Activated naive CD8-positive, alpha-beta T cell treated with anti-CD3 and anti-CD28 coated beads for 36 hours (primary cell): ENCODE results near the gene CHST9. TPM values are rescaled to one million over a fixed set of nuclear protein-coding genes. Genes with fewer than 3 reads are reported as not detected.

Experiments used
- DNase-seq: peaks from one replicate; pipeline ENCODE4 v3.0.0; 2021
- H3K27ac Mint-ChIP-seq: one replicate; pipeline ENCODE4 v1.8.0; 2022; ENCODE audit warnings: mild to moderate bottlenecking, moderate library complexity, mixed read lengths
- H3K27me3 Mint-ChIP-seq: one replicate; pipeline ENCODE4 v1.8.0; 2022; ENCODE audit warnings: mild to moderate bottlenecking, mixed read lengths
- H3K36me3 Mint-ChIP-seq: one replicate; pipeline ENCODE4 v1.8.0; 2021; ENCODE audit warnings: mild to moderate bottlenecking, mixed read lengths
- H3K4me1 Mint-ChIP-seq: one replicate; pipeline ENCODE4 v1.8.0; 2021; ENCODE audit warnings: mixed read lengths
- H3K4me3 Mint-ChIP-seq: one replicate; pipeline ENCODE4 v1.8.0; 2022; ENCODE audit warnings: mild to moderate bottlenecking, moderate library complexity, mixed read lengths
- H3K9me3 Mint-ChIP-seq: one replicate; pipeline ENCODE4 v1.8.0; 2022; ENCODE audit warnings: mixed read lengths
- total RNA-seq, 2 experiments: library from RNA; stranded (reverse); gene quantifications; one replicate each; pipeline ENCODE4 v1.2.3, GENCODE V29; 2021

The CHST9 gene
- total RNA-seq, 2 experiments from 2014 or later, result not detected

DNA sequence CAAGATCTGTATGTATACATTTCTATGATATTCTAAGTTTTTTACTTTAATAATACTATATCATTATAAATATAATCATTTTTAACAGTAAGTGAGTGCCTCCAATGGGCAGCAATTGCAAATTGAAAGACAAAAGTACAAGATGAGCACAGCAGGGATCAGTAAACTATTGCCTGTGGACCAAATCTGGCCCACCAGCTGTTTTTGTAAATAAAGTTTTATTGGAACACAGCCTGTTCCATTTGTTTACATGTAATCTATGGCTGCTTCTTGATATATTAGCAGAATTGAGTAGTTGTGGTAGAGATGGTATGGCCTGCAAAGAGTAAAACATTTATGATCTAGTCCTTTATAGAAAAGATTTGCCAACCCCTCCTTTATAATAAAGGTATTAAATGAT is 43.2 kb downstream of the CHST9 start:
- H3K9me3 Mint-ChIP-seq, result peaks cover 3% of the 10 kb centered on the region
- no peak overlapping the region for H3K27ac Mint-ChIP-seq
- DNase-seq, result no peak
- H3K36me3 Mint-ChIP-seq, result no peaks in the 10 kb centered on the region
- no peak overlapping the region for H3K4me3 Mint-ChIP-seq
- H3K4me1 Mint-ChIP-seq, result no peaks in the 10 kb centered on the region
- no peaks in the 10 kb centered on the region for H3K27me3 Mint-ChIP-seq

- Mint-ChIP-seq H3K4me1 (no peaks in the 10 kb centered on the region), H3K27me3 (no peaks in the 10 kb centered on the region), H3K36me3 (no peaks in the 10 kb centered on the region), H3K4me3 (no peak overlapping the region), H3K27ac (no peak overlapping the region), H3K9me3 (peaks cover 2% of the 10 kb centered on the region)
- no peak for DNase-seq
Measured at GRCh38 chr18:27138079-27138478, 47.0 kb downstream of the CHST9 start.

GRCh38 chr18:27136208-27136535 is 48.9 kb downstream of the CHST9 start:
- Mint-ChIP-seq H3K4me1 (no peaks in the 10 kb centered on the region), H3K27me3 (no peaks in the 10 kb centered on the region), H3K27ac (no peak overlapping the region), H3K4me3 (no peak overlapping the region), H3K9me3 (peaks cover 2% of the 10 kb centered on the region), H3K36me3 (no peaks in the 10 kb centered on the region)
- DNase-seq, result no peak

- no peak for DNase-seq
- Mint-ChIP-seq H3K36me3 (no peaks in the 10 kb centered on the region), H3K4me3 (no peak overlapping the region), H3K4me1 (no peaks in the 10 kb centered on the region), H3K27me3 (no peaks in the 10 kb centered on the region), H3K27ac (no peak overlapping the region), H3K9me3 (peaks cover 4% of the 10 kb centered on the region)
Measured at GRCh38 chr18:27135504-27136207, 49.5 kb downstream of the CHST9 start.

DNA sequence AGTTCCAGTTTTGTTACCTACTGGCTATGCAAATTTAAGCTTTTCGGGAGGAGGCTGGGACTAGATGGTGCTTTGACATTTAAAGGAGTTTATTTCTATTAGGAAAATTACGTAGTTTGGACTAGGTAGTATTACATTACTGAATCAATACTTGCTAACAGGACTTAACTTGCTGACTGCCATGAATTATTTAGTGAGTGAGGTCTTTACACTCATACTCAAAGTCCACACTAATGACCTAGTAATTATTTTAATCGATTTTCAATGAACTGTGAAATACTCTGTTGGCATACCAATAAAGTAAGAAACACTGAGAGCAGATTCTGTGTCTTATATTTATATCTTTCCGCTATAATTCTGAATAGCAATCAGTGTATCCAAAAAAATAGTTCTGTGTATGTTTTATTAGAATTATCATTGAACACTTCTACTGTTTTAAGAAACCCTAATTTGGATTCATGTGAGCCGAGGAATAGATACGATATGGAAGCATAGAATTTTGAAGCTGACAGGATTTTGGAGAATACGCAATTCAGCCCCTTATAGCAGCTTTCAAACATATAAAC is 55.0 kb downstream of the CHST9 start:
- no peak overlapping the region for H3K27ac Mint-ChIP-seq
- H3K9me3 Mint-ChIP-seq, result peaks cover 2% of the 10 kb centered on the region
- no peak overlapping the region for H3K4me3 Mint-ChIP-seq
- no peaks in the 10 kb centered on the region for H3K27me3 Mint-ChIP-seq
- no peaks in the 10 kb centered on the region for H3K36me3 Mint-ChIP-seq
- no peak for DNase-seq
- H3K4me1 Mint-ChIP-seq, result no peaks in the 10 kb centered on the region

DNA sequence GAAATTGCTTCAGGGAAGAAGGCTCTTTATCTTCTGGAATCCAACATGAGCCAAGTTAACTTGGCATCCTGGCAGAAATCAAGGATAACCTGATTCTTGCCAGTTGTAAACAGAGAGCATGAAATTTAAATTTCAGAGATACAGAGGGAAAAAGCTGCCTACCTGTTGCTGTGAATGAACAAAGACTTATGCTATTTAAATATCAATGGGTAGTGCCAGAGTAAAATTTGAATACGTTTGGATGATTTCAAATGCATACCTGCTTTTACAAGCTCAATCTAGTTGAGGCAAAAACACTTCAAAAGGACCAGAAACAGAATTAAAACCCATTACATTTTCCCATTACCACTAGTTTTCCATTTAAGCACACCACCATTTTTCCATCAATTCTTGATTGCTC is 60.9 kb downstream of the CHST9 start:
- Mint-ChIP-seq H3K27ac (no peak overlapping the region), H3K4me1 (no peaks in the 10 kb centered on the region), H3K9me3 (peaks cover 1% of the 10 kb centered on the region), H3K27me3 (no peaks in the 10 kb centered on the region), H3K36me3 (no peaks in the 10 kb centered on the region), H3K4me3 (no peak overlapping the region)
- DNase-seq, result no peak

- H3K4me1 Mint-ChIP-seq, result no peaks in the 10 kb centered on the region
- H3K27me3 Mint-ChIP-seq, result no peaks in the 10 kb centered on the region
- no peak for DNase-seq
- H3K36me3 Mint-ChIP-seq, result no peaks in the 10 kb centered on the region
- H3K4me3 Mint-ChIP-seq, result no peak overlapping the region
- H3K27ac Mint-ChIP-seq, result no peak overlapping the region
- peaks cover 1% of the 10 kb centered on the region for H3K9me3 Mint-ChIP-seq
Measured at GRCh38 chr18:27121108-27121507, 64.0 kb downstream of the CHST9 start.

DNA sequence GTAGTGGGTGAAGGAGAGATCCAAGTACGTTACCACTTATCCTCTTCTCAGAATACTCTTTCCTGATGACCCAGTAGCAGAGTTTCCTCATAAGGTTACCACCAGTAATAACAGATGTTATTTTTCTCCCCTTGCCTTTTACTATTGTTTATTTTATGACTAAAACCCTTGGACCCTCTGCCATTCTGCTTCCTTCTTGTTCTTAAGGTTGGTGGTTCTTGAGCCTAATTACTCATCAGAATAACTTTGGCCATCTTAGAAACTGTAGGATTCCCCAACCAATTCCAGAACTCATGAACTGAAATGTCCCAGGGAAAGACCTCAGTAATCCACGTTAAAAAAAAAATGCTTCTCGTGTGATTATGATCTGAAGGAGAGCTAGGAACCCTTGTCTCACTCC is 64.9 kb downstream of the CHST9 start:
- Mint-ChIP-seq H3K9me3 (peaks cover 1% of the 10 kb centered on the region), H3K27ac (no peak overlapping the region), H3K36me3 (no peaks in the 10 kb centered on the region), H3K4me3 (no peak overlapping the region), H3K27me3 (no peaks in the 10 kb centered on the region), H3K4me1 (no peaks in the 10 kb centered on the region)
- no peak for DNase-seq

DNA sequence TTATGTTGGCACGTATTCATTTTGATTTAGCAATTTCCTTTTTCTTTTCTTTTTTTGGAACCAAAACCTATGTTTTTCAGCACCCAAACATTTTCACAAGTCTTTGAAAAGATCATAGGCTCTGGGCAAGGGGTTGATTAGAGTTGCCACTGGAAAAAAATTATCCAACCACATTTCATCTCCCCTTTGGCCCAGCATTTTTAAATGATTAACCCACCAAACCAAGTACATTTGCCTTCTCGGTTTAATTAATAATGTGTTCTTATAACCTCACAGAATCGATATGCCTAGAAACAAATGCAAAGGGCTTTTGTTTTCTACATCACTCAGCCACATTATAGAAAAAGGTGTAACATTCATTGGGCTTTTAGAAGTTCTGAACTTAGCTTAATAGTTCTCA is 66.1 kb downstream of the CHST9 start:
- Mint-ChIP-seq H3K4me1 (no peaks in the 10 kb centered on the region), H3K27ac (no peak overlapping the region), H3K36me3 (no peaks in the 10 kb centered on the region), H3K9me3 (peaks cover 1% of the 10 kb centered on the region), H3K4me3 (no peak overlapping the region), H3K27me3 (no peaks in the 10 kb centered on the region)
- DNase-seq, result no peak

DNA sequence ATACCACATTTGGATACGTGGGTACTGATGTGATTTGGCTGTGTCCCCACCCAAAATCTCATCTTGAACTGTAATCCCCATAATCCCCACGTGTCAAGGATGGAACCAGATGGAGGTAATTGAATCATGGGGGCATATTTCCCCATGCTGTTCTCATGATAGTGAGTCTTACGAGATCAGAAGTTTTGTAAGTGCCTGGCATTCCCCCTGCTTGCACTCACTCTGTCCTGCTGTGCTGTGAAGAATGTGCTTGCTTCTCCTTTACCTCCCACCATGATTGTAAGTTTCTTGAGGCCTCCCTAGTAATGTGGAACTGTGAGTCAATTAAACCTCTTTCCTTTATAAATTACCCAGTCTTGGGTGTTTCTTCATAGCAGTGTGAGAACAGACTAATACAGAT is 70.3 kb downstream of the CHST9 start:
- no peaks in the 10 kb centered on the region for H3K9me3 Mint-ChIP-seq

GRCh38 chr18:27113358-27113757 is 71.8 kb downstream of the CHST9 start:
- DNase-seq, result no peak
- H3K4me1 Mint-ChIP-seq, result no peaks in the 10 kb centered on the region

More for the DNA sequence above, 70.3 kb downstream of the CHST9 start:
- Mint-ChIP-seq H3K27ac (no peak overlapping the region), H3K4me1 (no peaks in the 10 kb centered on the region), H3K4me3 (no peak overlapping the region), H3K36me3 (no peaks in the 10 kb centered on the region), H3K27me3 (no peaks in the 10 kb centered on the region)
- DNase-seq, result no peak

DNA sequence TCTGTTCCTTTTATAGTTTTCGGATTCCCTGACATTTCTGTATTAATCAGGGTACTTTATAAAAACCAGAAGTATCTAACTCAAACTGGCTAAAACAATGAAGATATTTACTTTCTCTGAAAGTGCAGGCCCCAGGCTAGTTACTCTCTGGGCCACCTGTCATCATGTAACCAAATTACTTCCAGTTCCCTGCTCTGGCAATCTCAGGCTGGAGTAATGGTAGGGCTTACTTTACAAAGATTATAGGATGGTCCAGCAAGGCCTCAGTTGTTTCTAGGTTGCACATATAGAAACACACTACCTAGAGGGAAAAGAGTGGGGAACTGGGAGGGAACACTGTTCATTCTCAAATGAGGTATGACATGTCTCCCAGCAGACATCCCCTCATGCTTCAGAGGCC is 74.8 kb downstream of the CHST9 start:
- H3K4me1 Mint-ChIP-seq, result no peaks in the 10 kb centered on the region
- no peak for DNase-seq
- peaks cover 4% of the 10 kb centered on the region for H3K9me3 Mint-ChIP-seq
- H3K36me3 Mint-ChIP-seq, result no peaks in the 10 kb centered on the region
- no peaks in the 10 kb centered on the region for H3K27me3 Mint-ChIP-seq
- no peak overlapping the region for H3K4me3 Mint-ChIP-seq
- H3K27ac Mint-ChIP-seq, result no peak overlapping the region

More at GRCh38 chr18:27113358-27113757, 71.8 kb downstream of the CHST9 start:
- no peaks in the 10 kb centered on the region for H3K27me3 Mint-ChIP-seq
- no peak overlapping the region for H3K27ac Mint-ChIP-seq
- no peaks in the 10 kb centered on the region for H3K36me3 Mint-ChIP-seq
- H3K4me3 Mint-ChIP-seq, result no peak overlapping the region
- H3K9me3 Mint-ChIP-seq, result peaks cover 3% of the 10 kb centered on the region

DNA sequence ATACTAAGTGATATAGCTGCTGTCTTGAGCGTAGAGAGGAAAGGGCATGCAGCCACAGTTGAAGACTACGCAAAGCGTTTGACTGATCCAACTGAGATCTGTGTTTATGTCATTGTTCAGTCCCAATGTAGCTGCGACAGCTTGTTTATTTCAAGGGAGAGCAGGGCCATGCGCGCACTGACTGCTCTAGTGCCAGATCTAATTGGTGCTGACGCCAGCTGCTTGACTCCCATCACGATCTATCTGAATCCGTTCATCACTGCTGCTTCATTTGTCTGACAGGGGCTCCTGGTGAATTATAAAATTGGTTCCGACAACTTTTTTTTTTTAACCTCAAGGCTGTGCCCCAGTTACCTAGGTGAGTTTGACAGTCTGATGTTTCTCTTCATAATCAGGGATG is 75.7 kb downstream of the CHST9 start:
- H3K9me3 Mint-ChIP-seq, result peaks cover 6% of the 10 kb centered on the region
- H3K27ac Mint-ChIP-seq, result no peak overlapping the region
- no peaks in the 10 kb centered on the region for H3K4me1 Mint-ChIP-seq
- no peaks in the 10 kb centered on the region for H3K36me3 Mint-ChIP-seq
- no peaks in the 10 kb centered on the region for H3K27me3 Mint-ChIP-seq
- no peak for DNase-seq
- no peak overlapping the region for H3K4me3 Mint-ChIP-seq

DNA sequence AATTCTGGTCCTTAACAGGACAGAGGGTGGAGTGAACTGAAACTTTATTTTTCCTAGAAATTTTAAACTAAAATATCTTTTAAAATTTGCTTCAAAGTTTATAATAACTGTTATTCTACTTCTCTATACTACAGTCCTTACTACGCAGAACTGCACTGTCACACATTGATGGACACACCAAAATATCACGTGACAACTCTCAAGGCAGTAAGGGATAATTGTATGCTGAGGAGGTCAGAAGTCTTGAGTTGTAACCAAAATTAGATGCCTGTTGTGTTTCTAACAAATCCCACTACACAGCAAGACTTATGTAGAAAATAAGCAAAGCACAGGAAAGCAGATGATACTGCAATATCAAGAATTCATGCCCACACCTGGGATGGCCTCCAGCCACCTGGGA is 76.3 kb downstream of the CHST9 start:
- H3K27ac Mint-ChIP-seq, result no peak overlapping the region
- no peaks in the 10 kb centered on the region for H3K4me1 Mint-ChIP-seq
- H3K36me3 Mint-ChIP-seq, result no peaks in the 10 kb centered on the region
- peaks cover 6% of the 10 kb centered on the region for H3K9me3 Mint-ChIP-seq
- no peak overlapping the region for H3K4me3 Mint-ChIP-seq
- DNase-seq, result no peak
- H3K27me3 Mint-ChIP-seq, result no peaks in the 10 kb centered on the region

GRCh38 chr18:27104743-27105142 is 80.4 kb downstream of the CHST9 start:
- peaks cover 7% of the 10 kb centered on the region for H3K9me3 Mint-ChIP-seq
- DNase-seq, result no peak
- no peak overlapping the region for H3K27ac Mint-ChIP-seq
- H3K4me3 Mint-ChIP-seq, result no peak overlapping the region
- no peaks in the 10 kb centered on the region for H3K27me3 Mint-ChIP-seq
- H3K4me1 Mint-ChIP-seq, result no peaks in the 10 kb centered on the region
- no peaks in the 10 kb centered on the region for H3K36me3 Mint-ChIP-seq

DNA sequence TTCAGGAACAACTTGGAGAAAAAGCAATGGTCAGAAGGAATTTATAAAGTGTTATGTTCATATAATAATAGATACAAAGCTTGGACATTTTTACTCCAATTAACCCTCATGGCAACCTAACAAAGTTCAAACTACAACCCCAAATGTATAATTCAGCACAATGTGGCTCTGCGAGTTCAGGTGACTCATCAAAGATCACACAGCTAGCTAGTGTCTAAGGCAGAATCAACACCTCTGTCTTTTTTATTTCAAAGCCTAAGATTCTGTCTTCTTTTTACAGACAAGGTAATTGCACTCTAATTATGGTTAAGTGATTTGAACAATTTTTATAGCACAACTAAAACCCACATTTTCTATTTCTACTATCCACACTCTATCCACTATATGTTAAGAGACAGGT is 90.5 kb downstream of the CHST9 start:
- H3K27me3 Mint-ChIP-seq, result no peaks in the 10 kb centered on the region
- no peaks in the 10 kb centered on the region for H3K4me1 Mint-ChIP-seq
- H3K36me3 Mint-ChIP-seq, result no peaks in the 10 kb centered on the region
- no peak overlapping the region for H3K4me3 Mint-ChIP-seq
- no peak for DNase-seq
- H3K9me3 Mint-ChIP-seq, result peaks cover 18% of the 10 kb centered on the region
- no peak overlapping the region for H3K27ac Mint-ChIP-seq
